Stimulated activated CD4-positive, alpha-beta T cell treated with anti-CD3 and anti-CD28 coated beads, Interleukin-1b, Interleukin-23, amount 100 ng/mL, for 4 hours (primary cell): Measurements from ENCODE around the gene NDNF.

Experiments
- DNase-seq, 2 donors: peaks; one replicate each; pipeline ENCODE4 v3.0.0-alpha.2; 2020; ENCODE audit warnings: low read depth in 2 of 2

Gene NDNF, protein sequence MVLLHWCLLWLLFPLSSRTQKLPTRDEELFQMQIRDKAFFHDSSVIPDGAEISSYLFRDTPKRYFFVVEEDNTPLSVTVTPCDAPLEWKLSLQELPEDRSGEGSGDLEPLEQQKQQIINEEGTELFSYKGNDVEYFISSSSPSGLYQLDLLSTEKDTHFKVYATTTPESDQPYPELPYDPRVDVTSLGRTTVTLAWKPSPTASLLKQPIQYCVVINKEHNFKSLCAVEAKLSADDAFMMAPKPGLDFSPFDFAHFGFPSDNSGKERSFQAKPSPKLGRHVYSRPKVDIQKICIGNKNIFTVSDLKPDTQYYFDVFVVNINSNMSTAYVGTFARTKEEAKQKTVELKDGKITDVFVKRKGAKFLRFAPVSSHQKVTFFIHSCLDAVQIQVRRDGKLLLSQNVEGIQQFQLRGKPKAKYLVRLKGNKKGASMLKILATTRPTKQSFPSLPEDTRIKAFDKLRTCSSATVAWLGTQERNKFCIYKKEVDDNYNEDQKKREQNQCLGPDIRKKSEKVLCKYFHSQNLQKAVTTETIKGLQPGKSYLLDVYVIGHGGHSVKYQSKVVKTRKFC

DNA sequence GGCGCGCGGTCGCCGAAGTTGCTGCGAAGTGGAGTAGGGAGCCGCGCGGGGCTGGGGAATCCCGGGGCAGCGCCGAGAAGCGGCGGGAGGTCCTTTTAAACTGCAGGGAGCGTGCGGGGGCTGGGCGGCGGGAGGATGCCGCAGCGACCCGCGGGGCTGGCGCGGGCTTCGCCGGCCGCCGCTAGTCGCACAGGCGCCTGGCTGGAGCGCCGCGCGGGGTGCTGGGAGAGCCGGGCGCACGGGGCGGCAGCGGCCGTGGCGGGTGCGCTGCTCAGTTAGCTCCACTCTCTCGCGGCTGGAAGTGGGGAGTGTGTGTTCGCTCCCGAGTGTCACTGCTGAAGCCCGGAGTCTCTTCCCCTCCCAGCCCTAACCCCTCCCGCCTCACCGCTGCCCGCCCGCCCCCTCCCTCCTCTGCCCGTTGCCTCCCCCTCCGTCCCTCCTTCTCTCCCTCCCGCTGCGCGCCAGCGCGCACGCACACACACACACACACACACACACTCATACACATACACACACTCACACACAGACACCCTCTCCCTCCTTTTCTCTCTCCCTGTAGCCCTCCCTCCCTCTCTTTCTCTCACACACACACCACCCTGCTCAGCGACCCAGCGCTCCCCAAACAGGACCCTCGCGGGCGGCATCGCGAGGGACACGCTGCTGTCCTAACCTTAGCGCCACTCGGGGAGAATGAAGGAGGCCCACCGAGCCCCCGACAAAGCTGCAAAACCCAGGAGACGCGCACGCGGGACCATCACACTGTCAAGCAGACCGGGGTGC is at the start of gene NDNF:
NDNF (minus strand) TSS at position 312 of the 780 bp plus-strand sequence. CDS start 26,698 bp downstream, outside the sequence.
- peak; percentile 14 to 44 for DNase-seq

- DNase-seq = no peak
Observed at GRCh38 chr4:121119715-121120114, 47.4 kb upstream of the NDNF start.

DNA sequence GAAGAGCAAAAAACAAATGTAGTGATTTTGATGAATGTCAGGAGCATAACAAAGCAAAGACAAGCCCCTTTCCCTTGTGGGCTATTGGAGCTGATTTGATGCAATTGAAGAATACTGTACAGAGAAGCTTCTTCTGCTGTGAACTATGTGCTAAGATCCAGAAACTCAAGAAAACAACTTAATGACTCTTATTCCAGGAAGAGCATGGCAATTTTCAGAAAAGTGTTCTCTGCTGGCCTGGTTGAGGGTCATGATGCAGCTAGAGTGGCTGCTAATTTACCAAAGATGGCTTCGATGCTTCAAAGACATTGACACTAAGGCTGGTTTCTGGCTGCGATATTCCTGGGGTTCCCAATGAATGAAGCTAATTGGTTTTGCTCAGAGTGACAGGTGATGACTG is 46.0 kb upstream of the NDNF start:
- DNase-seq = no peak

GRCh38 chr4:121114756-121115155 is 42.4 kb upstream of the NDNF start:
- no peak for DNase-seq

DNA sequence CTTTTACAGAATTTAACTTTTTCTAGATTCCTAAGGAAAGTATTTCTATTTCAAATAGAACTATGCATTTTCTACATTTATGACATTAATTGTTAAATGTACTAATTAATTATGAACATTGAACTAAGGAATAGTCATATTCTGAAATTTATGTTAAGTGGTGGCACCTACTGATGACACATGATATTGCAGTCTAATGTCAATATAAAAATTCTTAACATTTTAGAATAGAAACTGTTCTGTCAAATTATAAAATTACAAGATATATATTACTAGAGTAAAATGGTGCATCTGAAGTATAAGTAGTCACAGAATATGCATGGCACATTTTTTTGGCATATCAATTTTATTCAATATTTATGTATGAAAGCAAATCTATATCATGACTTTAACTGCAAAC is 40.2 kb upstream of the NDNF start:
- DNase-seq = no peak

- DNase-seq = no peak
Observed at GRCh38 chr4:121108557-121108956, 36.2 kb upstream of the NDNF start.

- DNase-seq = no peak
Observed at GRCh38 chr4:121107507-121107906, 35.2 kb upstream of the NDNF start.

GRCh38 chr4:121100093-121100775 is 27.9 kb upstream of the NDNF start:
- no peak for DNase-seq

DNA sequence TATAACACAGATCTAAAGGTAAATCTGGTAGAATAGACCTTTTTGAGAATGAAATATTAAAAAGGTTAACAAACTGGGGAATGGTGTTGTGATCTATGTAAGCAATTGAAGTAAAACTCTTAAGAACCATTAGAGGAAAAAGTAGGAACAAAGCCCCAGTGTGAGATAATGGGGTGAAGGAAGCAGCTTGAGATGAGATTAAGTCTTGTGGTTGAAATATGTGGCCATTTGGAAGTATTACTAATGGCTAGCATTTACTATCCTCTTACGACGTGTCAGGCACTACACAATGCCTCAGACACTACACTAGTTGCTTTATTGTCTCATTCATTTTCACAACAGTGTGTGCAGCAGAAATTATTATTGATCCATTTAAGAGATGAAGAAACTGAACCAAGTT is 25.9 kb upstream of the NDNF start:
- DNase-seq = no peak

DNA sequence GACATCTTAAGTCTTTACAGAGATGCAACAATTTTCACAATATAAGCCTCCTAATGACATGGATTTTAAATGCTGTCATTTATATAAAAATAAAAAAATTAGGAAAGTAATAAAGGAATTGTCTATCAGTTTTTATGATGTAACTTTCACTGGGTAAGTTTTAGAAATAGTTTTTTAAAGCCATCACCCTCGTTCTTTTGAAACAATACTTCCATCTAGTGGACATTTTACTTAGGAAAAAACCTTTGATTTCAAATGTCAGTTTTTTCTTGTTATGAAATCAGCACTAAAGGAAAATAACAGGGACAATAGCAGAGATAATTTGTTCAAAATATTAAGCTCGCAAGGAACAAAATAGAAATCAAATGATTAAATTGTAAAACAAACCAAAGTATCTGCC is 24.3 kb upstream of the NDNF start:
- no peak for DNase-seq

DNA sequence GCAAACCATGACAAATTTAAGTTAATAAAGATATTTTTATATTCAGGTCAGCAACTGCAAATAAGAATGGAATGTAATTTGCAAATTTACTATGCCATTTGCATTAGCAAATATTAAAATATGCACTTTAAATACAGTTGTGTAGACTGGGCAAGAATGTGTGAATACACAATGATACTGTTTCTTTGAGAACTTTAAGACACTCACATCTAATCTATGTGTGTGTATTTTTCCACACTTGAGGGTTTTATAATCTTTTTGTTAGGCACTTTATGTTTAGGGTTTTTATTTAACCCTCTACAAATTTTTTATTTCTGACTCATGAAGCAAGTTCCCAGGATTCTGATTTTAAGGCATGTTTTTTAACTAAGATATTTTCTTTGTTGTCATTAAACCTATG is 23.9 kb upstream of the NDNF start:
- no peak for DNase-seq

- no peak for DNase-seq
Observed at GRCh38 chr4:121094297-121094966, 22.1 kb upstream of the NDNF start.

DNA sequence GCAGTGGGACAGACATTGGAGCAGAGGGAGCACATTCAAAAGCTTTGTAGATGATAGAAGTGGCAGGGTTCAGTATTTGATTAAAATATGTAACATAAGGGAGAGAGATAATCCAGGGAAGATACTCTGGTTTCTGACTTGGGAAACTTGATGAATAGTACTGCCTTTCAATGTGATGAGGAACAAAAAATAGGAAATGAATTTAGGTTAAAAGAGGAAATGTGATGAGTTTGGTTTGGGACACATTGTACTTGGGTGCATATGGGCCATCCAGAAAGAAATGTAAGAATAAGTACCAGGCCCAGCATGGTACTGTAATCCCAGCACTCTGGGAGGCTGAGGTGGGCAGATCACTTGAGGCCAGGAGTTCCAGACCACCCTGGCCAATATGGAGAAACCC is 20.9 kb upstream of the NDNF start:
- DNase-seq = no peak

DNA sequence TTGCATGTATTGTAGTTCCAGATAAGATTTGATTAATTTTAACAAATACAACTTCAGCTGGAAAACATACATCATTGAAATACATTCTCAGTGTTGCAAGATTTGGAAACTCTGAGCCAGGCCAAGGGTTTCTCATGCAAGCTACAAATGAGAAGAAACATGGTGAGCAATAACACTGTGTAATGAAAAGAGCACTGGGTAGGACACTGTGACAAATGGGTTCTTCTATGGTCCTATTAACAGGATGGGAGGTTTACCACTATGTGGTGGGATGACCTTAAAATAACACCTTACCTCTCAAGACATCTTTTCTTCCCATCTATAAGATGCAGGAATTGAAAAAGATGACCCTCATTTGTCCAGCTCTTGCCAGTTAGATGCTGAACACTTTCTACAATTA is 19.6 kb upstream of the NDNF start:
- DNase-seq = no peak

DNA sequence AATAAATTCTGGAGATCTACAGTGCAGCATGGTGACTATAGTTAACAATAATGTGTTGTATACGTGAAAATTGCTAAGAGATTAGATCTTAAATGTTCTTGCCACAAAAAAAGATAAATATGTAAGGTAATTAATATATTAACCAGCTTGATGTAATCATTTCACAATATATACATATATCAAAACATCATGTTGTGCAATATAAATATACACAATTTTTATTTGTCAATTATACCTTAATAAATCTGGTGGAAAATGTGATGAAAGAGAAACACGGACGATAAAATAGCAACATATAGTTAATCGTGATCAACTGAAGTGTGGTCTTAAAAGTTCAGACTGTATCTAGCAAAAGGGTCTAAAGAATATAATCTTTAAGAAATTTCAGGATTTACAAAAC is 16.5 kb upstream of the NDNF start:
- DNase-seq = no peak

GRCh38 chr4:121079376-121079775 is 7.0 kb upstream of the NDNF start:
- no peak for DNase-seq

GRCh38 chr4:121077496-121077895 is 5.2 kb upstream of the NDNF start:
- no peak for DNase-seq

GRCh38 chr4:121076416-121076815 is 4.1 kb upstream of the NDNF start:
- no peak for DNase-seq

GRCh38 chr4:121073672-121074381 is 1.5 kb upstream of the NDNF start:
- DNase-seq = no peak

GRCh38 chr4:121073004-121073435 is 685 bp upstream of the NDNF start:
- DNase-seq = no peak

- no peak for DNase-seq
Observed at GRCh38 chr4:121071640-121072223, 603 bp downstream of the NDNF start.
